ENCODE data around the gene TSBP1.

DNA sequence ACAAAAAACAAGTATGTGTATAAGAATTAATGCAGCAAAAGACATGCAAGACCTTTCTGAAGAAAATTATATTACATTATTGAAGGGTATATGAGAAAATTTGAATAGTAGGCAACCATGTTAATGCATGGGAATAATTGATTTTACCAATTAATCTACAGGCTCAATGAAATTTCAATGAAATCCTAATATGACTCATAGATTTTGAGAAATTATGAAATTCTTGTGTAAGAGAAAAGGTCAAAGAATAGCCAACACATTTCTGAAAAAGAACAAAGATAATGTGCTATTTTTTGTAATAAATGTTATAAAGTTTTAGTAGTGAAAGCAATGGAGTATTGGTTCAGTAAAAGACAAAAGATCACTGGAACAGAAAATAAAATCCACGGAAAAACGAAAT is 18.4 kb downstream of the TSBP1 start:
- TF ChIP-seq, protein P1, sequence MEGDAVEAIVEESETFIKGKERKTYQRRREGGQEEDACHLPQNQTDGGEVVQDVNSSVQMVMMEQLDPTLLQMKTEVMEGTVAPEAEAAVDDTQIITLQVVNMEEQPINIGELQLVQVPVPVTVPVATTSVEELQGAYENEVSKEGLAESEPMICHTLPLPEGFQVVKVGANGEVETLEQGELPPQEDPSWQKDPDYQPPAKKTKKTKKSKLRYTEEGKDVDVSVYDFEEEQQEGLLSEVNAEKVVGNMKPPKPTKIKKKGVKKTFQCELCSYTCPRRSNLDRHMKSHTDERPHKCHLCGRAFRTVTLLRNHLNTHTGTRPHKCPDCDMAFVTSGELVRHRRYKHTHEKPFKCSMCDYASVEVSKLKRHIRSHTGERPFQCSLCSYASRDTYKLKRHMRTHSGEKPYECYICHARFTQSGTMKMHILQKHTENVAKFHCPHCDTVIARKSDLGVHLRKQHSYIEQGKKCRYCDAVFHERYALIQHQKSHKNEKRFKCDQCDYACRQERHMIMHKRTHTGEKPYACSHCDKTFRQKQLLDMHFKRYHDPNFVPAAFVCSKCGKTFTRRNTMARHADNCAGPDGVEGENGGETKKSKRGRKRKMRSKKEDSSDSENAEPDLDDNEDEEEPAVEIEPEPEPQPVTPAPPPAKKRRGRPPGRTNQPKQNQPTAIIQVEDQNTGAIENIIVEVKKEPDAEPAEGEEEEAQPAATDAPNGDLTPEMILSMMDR (IDR thresholded peaks at IDR 0.05; ENCODE audit: insufficient read depth, low read length, poor library complexity, severe bottlenecking): no peak
- TF ChIP-seq EZH2phosphoT487 (conservative IDR thresholded peaks at IDR 0.05; ENCODE audit: low read length): no peak
